Measurements from ENCODE around the gene OR2G6. TPM values are rescaled to one million over a fixed set of nuclear protein-coding genes. Genes with fewer than 3 reads are reported as not detected.
"Not testable (repeated sequence)": the region's sequence is repeated elsewhere in the genome, so short reads cannot be mapped to it uniquely, and the experiment has no call there.

OR2G6 gene
- polyA plus RNA-seq, 1 donor (not counting 4 experiments of a cell fraction or from before 2014, with no cell fraction given), result not detected

GRCh38 chr1:248547383-248547782 is 39.5 kb downstream of the OR2G6 start:
- H3K4me3 ChIP-seq (ENCODE audit: control insufficient read depth in 2 of 3, extremely low read depth in 1 of 3, insufficient read depth in 2 of 3, low read depth in 1 of 3, low read length in 3 of 3); H4K20me1 ChIP-seq (ENCODE audit: control insufficient read depth, extremely low read depth, insufficient read depth, low read length); FAIRE-seq; H3K79me2 ChIP-seq (ENCODE audit: control insufficient read depth, insufficient read depth, low read length); H3K9ac ChIP-seq (ENCODE audit: control insufficient read depth, extremely low read depth, insufficient read depth, low read length); DNase-seq (ENCODE audit: low read depth, low spot score); H3K36me3 ChIP-seq (ENCODE audit: control insufficient read depth in 2 of 2, extremely low read depth in 1 of 2, insufficient read depth in 2 of 2, low read length in 2 of 2); dilution Hi-C loops (cut with MboI; ENCODE audit: extremely low pct_ligation_motif_present, low sequenced_read_pairs); H3K4me2 ChIP-seq (ENCODE audit: control insufficient read depth, extremely low read depth, insufficient read depth, low read depth, low read length); H3K9me3 ChIP-seq (ENCODE audit: control insufficient read depth, low read depth, low read length); H2AFZ ChIP-seq (ENCODE audit: control insufficient read depth, low read length); H3K9me1 ChIP-seq (ENCODE audit: control insufficient read depth, extremely low read depth, insufficient read depth, low read length); H3K27ac ChIP-seq (ENCODE audit: control insufficient read depth, insufficient read depth, low read length); H3K27me3 ChIP-seq (ENCODE audit: control insufficient read depth, extremely low read depth, insufficient read depth, low read length); H3K4me1 ChIP-seq (ENCODE audit: control insufficient read depth, extremely low read depth, insufficient read depth, low read length): not testable (repeated sequence)

GRCh38 chr1:248551027-248551426 is 43.2 kb downstream of the OR2G6 start:
- H3K9me1 ChIP-seq (ENCODE audit: control insufficient read depth, extremely low read depth, insufficient read depth, low read length); H3K79me2 ChIP-seq (ENCODE audit: control insufficient read depth, insufficient read depth, low read length); H2AFZ ChIP-seq (ENCODE audit: control insufficient read depth, low read length); H3K27me3 ChIP-seq (ENCODE audit: control insufficient read depth, extremely low read depth, insufficient read depth, low read length); dilution Hi-C loops (cut with MboI; ENCODE audit: extremely low pct_ligation_motif_present, low sequenced_read_pairs); H3K36me3 ChIP-seq (ENCODE audit: control insufficient read depth in 2 of 2, extremely low read depth in 1 of 2, insufficient read depth in 2 of 2, low read length in 2 of 2); H3K4me2 ChIP-seq (ENCODE audit: control insufficient read depth, extremely low read depth, insufficient read depth, low read depth, low read length); H3K27ac ChIP-seq (ENCODE audit: control insufficient read depth, insufficient read depth, low read length); H3K4me1 ChIP-seq (ENCODE audit: control insufficient read depth, extremely low read depth, insufficient read depth, low read length); H4K20me1 ChIP-seq (ENCODE audit: control insufficient read depth, extremely low read depth, insufficient read depth, low read length); H3K9ac ChIP-seq (ENCODE audit: control insufficient read depth, extremely low read depth, insufficient read depth, low read length); H3K4me3 ChIP-seq (ENCODE audit: control insufficient read depth in 2 of 3, extremely low read depth in 1 of 3, insufficient read depth in 2 of 3, low read depth in 1 of 3, low read length in 3 of 3); H3K9me3 ChIP-seq (ENCODE audit: control insufficient read depth, low read depth, low read length); DNase-seq (ENCODE audit: low read depth, low spot score); FAIRE-seq: not testable (repeated sequence)

GRCh38 chr1:248562672-248563071 is 54.8 kb downstream of the OR2G6 start, which contains the start of gene OR2T29:
OR2T29 (minus strand) TSS chr1:248562772; CDS start chr1:248559491, 3,281 bp downstream.
- DNase-seq (ENCODE audit: low read depth, low spot score); H3K9ac ChIP-seq (ENCODE audit: control insufficient read depth, extremely low read depth, insufficient read depth, low read length); dilution Hi-C loops (cut with MboI; ENCODE audit: extremely low pct_ligation_motif_present, low sequenced_read_pairs); H2AFZ ChIP-seq (ENCODE audit: control insufficient read depth, low read length); H3K4me2 ChIP-seq (ENCODE audit: control insufficient read depth, extremely low read depth, insufficient read depth, low read depth, low read length); H3K4me1 ChIP-seq (ENCODE audit: control insufficient read depth, extremely low read depth, insufficient read depth, low read length); H3K9me1 ChIP-seq (ENCODE audit: control insufficient read depth, extremely low read depth, insufficient read depth, low read length); H3K4me3 ChIP-seq (ENCODE audit: control insufficient read depth in 2 of 3, extremely low read depth in 1 of 3, insufficient read depth in 2 of 3, low read depth in 1 of 3, low read length in 3 of 3); H3K36me3 ChIP-seq (ENCODE audit: control insufficient read depth in 2 of 2, extremely low read depth in 1 of 2, insufficient read depth in 2 of 2, low read length in 2 of 2); H3K27me3 ChIP-seq (ENCODE audit: control insufficient read depth, extremely low read depth, insufficient read depth, low read length); FAIRE-seq; H3K79me2 ChIP-seq (ENCODE audit: control insufficient read depth, insufficient read depth, low read length); H3K9me3 ChIP-seq (ENCODE audit: control insufficient read depth, low read depth, low read length); H3K27ac ChIP-seq (ENCODE audit: control insufficient read depth, insufficient read depth, low read length); H4K20me1 ChIP-seq (ENCODE audit: control insufficient read depth, extremely low read depth, insufficient read depth, low read length): not testable (repeated sequence)

GRCh38 chr1:248565530-248566373 is 57.9 kb downstream of the OR2G6 start:
- H3K9me3 ChIP-seq (ENCODE audit: control insufficient read depth, low read depth, low read length); DNase-seq (ENCODE audit: low read depth, low spot score); FAIRE-seq: not testable (repeated sequence)

GRCh38 chr1:248569049-248569448 is 61.2 kb downstream of the OR2G6 start:
- not testable (repeated sequence) for FAIRE-seq; H3K4me1 ChIP-seq (ENCODE audit: control insufficient read depth, extremely low read depth, insufficient read depth, low read length)

More at GRCh38 chr1:248565530-248566373, 57.9 kb downstream of the OR2G6 start:
- H2AFZ ChIP-seq (ENCODE audit: control insufficient read depth, low read length); H3K27ac ChIP-seq (ENCODE audit: control insufficient read depth, insufficient read depth, low read length); H3K9me1 ChIP-seq (ENCODE audit: control insufficient read depth, extremely low read depth, insufficient read depth, low read length); H3K79me2 ChIP-seq (ENCODE audit: control insufficient read depth, insufficient read depth, low read length); H3K4me2 ChIP-seq (ENCODE audit: control insufficient read depth, extremely low read depth, insufficient read depth, low read depth, low read length); dilution Hi-C loops (cut with MboI; ENCODE audit: extremely low pct_ligation_motif_present, low sequenced_read_pairs); H4K20me1 ChIP-seq (ENCODE audit: control insufficient read depth, extremely low read depth, insufficient read depth, low read length); H3K4me1 ChIP-seq (ENCODE audit: control insufficient read depth, extremely low read depth, insufficient read depth, low read length); H3K4me3 ChIP-seq (ENCODE audit: control insufficient read depth in 2 of 3, extremely low read depth in 1 of 3, insufficient read depth in 2 of 3, low read depth in 1 of 3, low read length in 3 of 3); H3K9ac ChIP-seq (ENCODE audit: control insufficient read depth, extremely low read depth, insufficient read depth, low read length); H3K27me3 ChIP-seq (ENCODE audit: control insufficient read depth, extremely low read depth, insufficient read depth, low read length); H3K36me3 ChIP-seq (ENCODE audit: control insufficient read depth in 2 of 2, extremely low read depth in 1 of 2, insufficient read depth in 2 of 2, low read length in 2 of 2): not testable (repeated sequence)

More at GRCh38 chr1:248569049-248569448, 61.2 kb downstream of the OR2G6 start:
- H3K79me2 ChIP-seq (ENCODE audit: control insufficient read depth, insufficient read depth, low read length); H3K9me1 ChIP-seq (ENCODE audit: control insufficient read depth, extremely low read depth, insufficient read depth, low read length); H3K9me3 ChIP-seq (ENCODE audit: control insufficient read depth, low read depth, low read length); H3K9ac ChIP-seq (ENCODE audit: control insufficient read depth, extremely low read depth, insufficient read depth, low read length); H3K27ac ChIP-seq (ENCODE audit: control insufficient read depth, insufficient read depth, low read length); H4K20me1 ChIP-seq (ENCODE audit: control insufficient read depth, extremely low read depth, insufficient read depth, low read length); H3K4me2 ChIP-seq (ENCODE audit: control insufficient read depth, extremely low read depth, insufficient read depth, low read depth, low read length); H3K4me3 ChIP-seq (ENCODE audit: control insufficient read depth in 2 of 3, extremely low read depth in 1 of 3, insufficient read depth in 2 of 3, low read depth in 1 of 3, low read length in 3 of 3); DNase-seq (ENCODE audit: low read depth, low spot score); H3K27me3 ChIP-seq (ENCODE audit: control insufficient read depth, extremely low read depth, insufficient read depth, low read length); H3K36me3 ChIP-seq (ENCODE audit: control insufficient read depth in 2 of 2, extremely low read depth in 1 of 2, insufficient read depth in 2 of 2, low read length in 2 of 2); dilution Hi-C loops (cut with MboI; ENCODE audit: extremely low pct_ligation_motif_present, low sequenced_read_pairs); H2AFZ ChIP-seq (ENCODE audit: control insufficient read depth, low read length): not testable (repeated sequence)

Data from keratinocyte (primary cell).